ENCODE measurements around the gene ZNF853.
"Not testable (repeated sequence)": the region's sequence is repeated elsewhere in the genome, so short reads cannot be mapped to it uniquely, and the experiment has no call there.

The ZNF853 gene

GRCh38 chr7:6652446-6653011 lies 37.1 kb downstream of the ZNF853 start:
- no peak for DNase-seq (ENCODE audit: low read depth)

GRCh38 chr7:6653071-6654003 lies 37.9 kb downstream of the ZNF853 start:
- DNase-seq (ENCODE audit: low read depth): no peak

GRCh38 chr7:6654113-6654841 lies 38.9 kb downstream of the ZNF853 start:
- no peak for DNase-seq (ENCODE audit: low read depth)

GRCh38 chr7:6654842-6655610 lies 39.6 kb downstream of the ZNF853 start:
- no peak for DNase-seq (ENCODE audit: low read depth)

- DNase-seq (ENCODE audit: low read depth): no peak
Measured at GRCh38 chr7:6655636-6656385, 40.4 kb downstream of the ZNF853 start.

- no peak for DNase-seq (ENCODE audit: low read depth)
Measured at GRCh38 chr7:6656413-6656812, 41.0 kb downstream of the ZNF853 start.

GRCh38 chr7:6658618-6659345 lies 43.4 kb downstream of the ZNF853 start:
- DNase-seq (ENCODE audit: low read depth): no peak

GRCh38 chr7:6670851-6671250 lies 55.4 kb downstream of the ZNF853 start:
- not testable (repeated sequence) for DNase-seq (ENCODE audit: low read depth)
